Cardiac fibroblast (primary cell): Measurements from ENCODE around the gene CALD1.

Experiments
- DNase-seq, 2 donors: peaks; one replicate each; pipeline versions ENCODE4 v3.0.0 to v3.0.0-alpha.2; 2010; ENCODE audit warnings: low read depth in 2 of 2
- H3K4me3 ChIP-seq, 2 donors: replicated peaks in 1 of 2; 1 replicate in 1 of 2; 2 replicates in 1 of 2; pipeline ENCODE4 v1.5.1; 2011; ENCODE audit warnings: low read depth in 2 of 2, low read length in 2 of 2, mild to moderate bottlenecking in 2 of 2, moderate library complexity in 1 of 2
- CTCF ChIP-seq: IDR thresholded peaks from one replicate; pipeline ENCODE4 v1.5.1; 2011; ENCODE audit warnings: low read depth, mild to moderate bottlenecking, low read length, inconsistent platforms

The CALD1 gene

DNA sequence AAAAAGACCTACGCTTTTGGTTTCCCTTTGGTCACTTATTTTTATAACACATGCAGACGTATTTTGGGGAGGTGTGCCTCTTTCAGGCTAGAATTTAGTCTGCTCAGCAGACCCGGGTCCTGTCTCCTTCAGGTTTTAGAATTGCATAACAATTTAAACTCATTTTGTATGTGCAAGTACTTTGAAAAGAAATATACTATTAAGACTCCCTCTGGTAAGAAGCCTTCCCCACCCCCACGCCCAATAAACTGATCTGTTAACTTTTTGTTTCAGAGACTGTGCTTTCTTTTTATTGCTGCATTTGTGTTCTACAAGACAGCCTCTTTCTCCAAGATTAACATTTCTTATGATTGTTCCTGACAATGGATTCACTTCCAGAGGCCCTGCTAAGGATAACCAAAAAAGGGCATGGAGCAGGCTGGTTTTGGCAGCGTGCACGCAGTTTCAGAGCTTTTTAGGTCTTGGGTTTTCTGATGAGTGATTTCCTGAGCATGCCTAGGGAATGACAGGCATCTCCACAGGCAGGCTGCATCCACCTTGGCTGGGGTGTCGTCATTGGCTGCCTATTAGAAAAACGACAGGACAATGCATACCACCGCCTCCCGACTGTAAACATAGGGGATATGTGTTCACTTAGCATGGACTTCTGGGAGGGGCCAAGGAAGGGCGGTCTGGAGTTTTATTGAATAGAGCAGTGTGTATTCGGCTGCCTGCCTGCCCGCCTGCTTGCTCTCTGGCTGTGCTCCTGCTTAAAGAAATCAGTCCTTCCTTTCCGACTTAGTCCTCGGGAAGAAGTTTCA lies at the start of gene CALD1:
Gene CALD1, plus strand, starts transcription at position 694 of the 800 bp plus-strand sequence. CDS start 88,100 bp downstream, outside the sequence.
- no peak for TF ChIP-seq CTCF
- DNase-seq, result peak; percentile 98 to 100
- H3K4me3 ChIP-seq, result peak within 1 kb of the TSS; percentile 53 to 75

- H3K4me3 ChIP-seq, result no peak overlapping the region
These were observed 49.5 kb upstream of the CALD1 start for GRCh38 chr7:134729895-134730294.

GRCh38 chr7:134730411-134730829 lies 49.0 kb upstream of the CALD1 start:
- TF ChIP-seq CTCF, result no peak
- DNase-seq, result peak in 1 of 2 donors; percentile 65
- no peak overlapping the region for H3K4me3 ChIP-seq

More at GRCh38 chr7:134729895-134730294, 49.5 kb upstream of the CALD1 start:
- no peak for TF ChIP-seq CTCF
- DNase-seq, result no peak

GRCh38 chr7:134731616-134732015 lies 47.8 kb upstream of the CALD1 start:
- no peak for TF ChIP-seq CTCF
- no peak overlapping the region for H3K4me3 ChIP-seq
- no peak for DNase-seq

DNA sequence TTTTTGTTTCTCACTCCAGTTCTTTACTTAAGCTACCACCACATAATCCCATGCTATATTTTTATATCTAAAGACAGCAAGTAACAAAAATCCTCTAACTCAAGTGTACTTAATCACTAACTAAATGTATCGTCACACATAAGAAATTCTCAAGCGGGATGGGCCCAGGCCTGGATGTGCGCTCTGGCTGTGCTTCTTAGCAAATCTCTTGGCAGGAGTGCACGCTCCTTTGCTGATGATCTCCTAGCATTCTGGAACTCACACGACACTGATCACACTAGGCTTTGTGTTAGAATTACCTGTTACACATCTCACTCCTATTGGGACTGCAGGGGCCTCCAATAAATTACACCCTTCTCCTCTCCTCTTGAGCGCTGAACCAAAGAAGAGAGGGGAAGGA lies 46.7 kb upstream of the CALD1 start:
- H3K4me3 ChIP-seq, result no peak overlapping the region
- no peak for TF ChIP-seq CTCF
- no peak for DNase-seq

DNA sequence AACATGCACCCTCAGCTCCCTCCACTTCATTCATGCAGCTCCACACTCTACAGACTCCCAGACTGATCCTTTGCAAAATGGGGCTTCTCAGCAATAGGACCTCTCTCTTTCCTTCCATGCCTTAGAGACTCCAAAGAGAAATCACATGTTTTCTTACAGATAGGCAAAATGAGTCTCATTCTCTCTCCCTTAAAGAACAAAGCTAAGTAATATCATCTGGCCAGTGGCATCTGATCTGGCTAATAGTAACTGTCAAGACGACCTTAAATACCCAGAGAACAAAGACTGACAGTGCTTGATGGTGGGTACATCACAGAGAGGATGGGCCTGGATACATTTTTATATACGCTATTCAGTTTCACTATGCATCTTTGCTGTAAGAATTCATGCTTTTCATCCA lies 43.1 kb upstream of the CALD1 start:
- DNase-seq, result no peak
- H3K4me3 ChIP-seq, result no peak overlapping the region
- TF ChIP-seq CTCF, result no peak
